ENCODE measurements around the gene IGSF3. TPM values are rescaled to one million over a fixed set of nuclear protein-coding genes. Genes with fewer than 3 reads are reported as not detected.
A peak's percentile ranks its signal among the peaks of the same experiment; 100 is the strongest.

Gene IGSF3
- total RNA-seq, 1 donor from 2014 or later = 2.5 TPM

- intact Hi-C loops (cut with DNase I) = no loop called here
- no peak for DNase-seq (ENCODE audit: low spot score)
- no peak for ATAC-seq
Measured at GRCh38 chr1:116690849-116691406, 23.4 kb upstream of the IGSF3 start.

- ATAC-seq (no peak), DNase-seq (ENCODE audit: low spot score) (no peak)
- intact Hi-C loops (cut with DNase I) = no loop called here
Measured at GRCh38 chr1:116690396-116690848, 22.9 kb upstream of the IGSF3 start.

- DNase-seq (ENCODE audit: low spot score) = no peak
- no peak for ATAC-seq
- intact Hi-C loops (cut with DNase I) = no loop called here
Measured at GRCh38 chr1:116686723-116687352, 19.3 kb upstream of the IGSF3 start.

- no peak for ATAC-seq
- no peak for DNase-seq (ENCODE audit: low spot score)
- intact Hi-C loops (cut with DNase I) = no loop called here
Measured at GRCh38 chr1:116686175-116686574, 18.6 kb upstream of the IGSF3 start.

- intact Hi-C loops (cut with DNase I) = no loop called here
- ATAC-seq (no peak), DNase-seq (ENCODE audit: low spot score) (no peak)
Measured at GRCh38 chr1:116684575-116684974, 17.0 kb upstream of the IGSF3 start.

- DNase-seq (ENCODE audit: low spot score) (no peak), ATAC-seq (no peak)
- intact Hi-C loops (cut with DNase I) = no loop called here
Measured at GRCh38 chr1:116682641-116683221, 15.2 kb upstream of the IGSF3 start.

- ATAC-seq = no peak
- no peak for DNase-seq (ENCODE audit: low spot score)
- intact Hi-C loops (cut with DNase I) = no loop called here
Measured at GRCh38 chr1:116681343-116681899, 13.9 kb upstream of the IGSF3 start.

- no peak for DNase-seq (ENCODE audit: low spot score)
- intact Hi-C loops (cut with DNase I) = no loop called here
- no peak for ATAC-seq
Measured at GRCh38 chr1:116680752-116681151, 13.2 kb upstream of the IGSF3 start.

GRCh38 chr1:116679828-116680628, 12.5 kb upstream of the IGSF3 start:
- intact Hi-C loops (cut with DNase I) = no loop called here
- DNase-seq (ENCODE audit: low spot score) (no peak), ATAC-seq (no peak)

- DNase-seq (ENCODE audit: low spot score) (no peak), ATAC-seq (no peak)
- intact Hi-C loops (cut with DNase I) = no loop called here
Measured at GRCh38 chr1:116679091-116679827, 11.7 kb upstream of the IGSF3 start.

GRCh38 chr1:116678732-116679090, 11.2 kb upstream of the IGSF3 start:
- DNase-seq (ENCODE audit: low spot score) (no peak), ATAC-seq (no peak)
- intact Hi-C loops (cut with DNase I) = no loop called here

GRCh38 chr1:116677474-116678062, 10.0 kb upstream of the IGSF3 start:
- DNase-seq (ENCODE audit: low spot score) = no peak

GRCh38 chr1:116676291-116676690, 8.8 kb upstream of the IGSF3 start:
- intact Hi-C loops (cut with DNase I) = no loop called here

More at GRCh38 chr1:116677474-116678062, 10.0 kb upstream of the IGSF3 start:
- intact Hi-C loops (cut with DNase I) = no loop called here
- ATAC-seq = no peak

GRCh38 chr1:116674751-116675150, 7.2 kb upstream of the IGSF3 start:
- no peak for ATAC-seq
- intact Hi-C loops (cut with DNase I) = no loop called here
- no peak for DNase-seq (ENCODE audit: low spot score)

More at GRCh38 chr1:116676291-116676690, 8.8 kb upstream of the IGSF3 start:
- ATAC-seq (no peak), DNase-seq (ENCODE audit: low spot score) (no peak)

- intact Hi-C loops (cut with DNase I) = no loop called here
- ATAC-seq = no peak
- DNase-seq (ENCODE audit: low spot score) = no peak
Measured at GRCh38 chr1:116674011-116674531, 6.5 kb upstream of the IGSF3 start.

GRCh38 chr1:116671912-116672311, 4.4 kb upstream of the IGSF3 start:
- no peak for DNase-seq (ENCODE audit: low spot score)
- ATAC-seq = peak; percentile 52
- intact Hi-C loops (cut with DNase I) = no loop called here

GRCh38 chr1:116671072-116671760, 3.7 kb upstream of the IGSF3 start:
- DNase-seq (ENCODE audit: low spot score) (no peak), ATAC-seq (peak; percentile 46)
- intact Hi-C loops (cut with DNase I) = no loop called here

- intact Hi-C loops (cut with DNase I) = no loop called here
- no peak for ATAC-seq
- DNase-seq (ENCODE audit: low spot score) = no peak
Measured at GRCh38 chr1:116668277-116668676, 744 bp upstream of the IGSF3 start.

Measured in sciatic nerve (tissue), 2 donors.